Measurements from ENCODE around the gene RNF152. TPM values are rescaled to one million over a fixed set of nuclear protein-coding genes. Genes with fewer than 3 reads are reported as not detected.

The RNF152 gene
- total and polyA plus RNA-seq, 2 experiments from 2014 or later, result 1.1 to 9.4 TPM

DNA sequence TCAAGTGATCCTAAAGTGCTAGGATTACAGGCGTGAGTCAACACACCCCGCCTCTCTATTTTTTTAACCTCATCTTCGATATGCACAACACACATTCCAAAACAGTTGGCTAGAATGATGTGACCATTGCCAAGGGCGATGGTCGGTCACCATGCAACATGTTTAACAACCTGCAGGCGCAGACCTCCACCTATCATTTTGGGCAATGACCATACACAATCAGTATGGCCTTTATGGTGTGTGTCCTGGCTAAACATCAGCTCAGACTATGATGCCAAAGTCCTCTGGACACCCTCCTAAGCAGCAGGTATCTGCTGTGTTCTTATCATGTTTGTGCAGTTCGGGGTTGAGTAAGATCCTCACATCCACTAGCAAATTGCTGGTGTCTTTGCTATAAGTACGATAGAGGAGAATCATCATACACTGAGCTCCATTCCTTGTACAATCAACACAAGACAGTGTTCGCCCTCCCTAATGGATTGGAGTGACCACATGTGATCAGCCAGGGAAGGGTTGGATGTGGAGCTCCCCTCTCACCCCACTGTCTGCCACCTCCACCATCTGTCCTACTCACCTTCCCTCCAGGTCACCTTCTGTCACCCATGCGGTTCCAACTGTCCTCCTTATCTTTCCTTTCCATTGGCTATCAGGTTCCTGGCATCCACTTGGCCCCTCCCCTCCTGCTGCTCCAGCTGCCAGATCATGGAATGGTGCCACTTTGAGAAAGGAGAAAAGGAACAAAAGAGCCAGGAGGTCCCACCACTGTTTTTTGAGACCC lies 7.9 kb upstream of the RNF152 start:
- Histone ChIP-seq H3K9me3 (ENCODE audit: low read depth) (no peaks in the 10 kb centered on the region), H3K27me3 (no peaks in the 10 kb centered on the region), H3K4me1 (ENCODE audit: low read depth) (no peaks in the 10 kb centered on the region), H3K4me3 (no peak overlapping the region), H3K36me3 (no peaks in the 10 kb centered on the region), H3K27ac (no peak overlapping the region)
- TF ChIP-seq CTCF (IDR thresholded peaks at IDR 0.05; ENCODE audit: low read depth, low read length), result no peak
- no peak for DNase-seq (ENCODE audit: low read depth in 1 of 2, low spot score in 1 of 2)

GRCh38 chr18:61898640-61899101 lies 5.9 kb upstream of the RNF152 start:
- Histone ChIP-seq H3K27me3 (no peaks in the 10 kb centered on the region), H3K9me3 (ENCODE audit: low read depth) (no peaks in the 10 kb centered on the region), H3K4me1 (ENCODE audit: low read depth) (no peaks in the 10 kb centered on the region), H3K27ac (no peak overlapping the region), H3K4me3 (no peak overlapping the region), H3K36me3 (no peaks in the 10 kb centered on the region)
- DNase-seq (ENCODE audit: low read depth in 1 of 2, low spot score in 1 of 2), result no peak
- no peak for TF ChIP-seq CTCF (IDR thresholded peaks at IDR 0.05; ENCODE audit: low read depth, low read length)

GRCh38 chr18:61896757-61897156 lies 4.0 kb upstream of the RNF152 start:
- no peak overlapping the region for H3K4me3 ChIP-seq
- H3K4me1 ChIP-seq (ENCODE audit: low read depth), result peaks cover 6% of the 10 kb centered on the region
- H3K36me3 ChIP-seq, result no peaks in the 10 kb centered on the region
- H3K27me3 ChIP-seq, result no peaks in the 10 kb centered on the region
- DNase-seq (ENCODE audit: low read depth in 1 of 2, low spot score in 1 of 2), result peak; percentile 57 to 64
- TF ChIP-seq CTCF (IDR thresholded peaks at IDR 0.05; ENCODE audit: low read depth, low read length), result no peak
- no peak overlapping the region for H3K27ac ChIP-seq
- H3K9me3 ChIP-seq (ENCODE audit: low read depth), result no peaks in the 10 kb centered on the region

- Histone ChIP-seq H3K36me3 (no peaks in the 10 kb centered on the region), H3K27ac (no peak overlapping the region), H3K9me3 (ENCODE audit: low read depth) (no peaks in the 10 kb centered on the region), H3K27me3 (no peaks in the 10 kb centered on the region), H3K4me3 (no peak overlapping the region), H3K4me1 (ENCODE audit: low read depth) (peaks cover 8% of the 10 kb centered on the region)
- DNase-seq (ENCODE audit: low read depth in 1 of 2, low spot score in 1 of 2), result no peak
- TF ChIP-seq CTCF (IDR thresholded peaks at IDR 0.05; ENCODE audit: low read depth, low read length), result no peak
Observed at GRCh38 chr18:61896118-61896517, 3.3 kb upstream of the RNF152 start.

DNA sequence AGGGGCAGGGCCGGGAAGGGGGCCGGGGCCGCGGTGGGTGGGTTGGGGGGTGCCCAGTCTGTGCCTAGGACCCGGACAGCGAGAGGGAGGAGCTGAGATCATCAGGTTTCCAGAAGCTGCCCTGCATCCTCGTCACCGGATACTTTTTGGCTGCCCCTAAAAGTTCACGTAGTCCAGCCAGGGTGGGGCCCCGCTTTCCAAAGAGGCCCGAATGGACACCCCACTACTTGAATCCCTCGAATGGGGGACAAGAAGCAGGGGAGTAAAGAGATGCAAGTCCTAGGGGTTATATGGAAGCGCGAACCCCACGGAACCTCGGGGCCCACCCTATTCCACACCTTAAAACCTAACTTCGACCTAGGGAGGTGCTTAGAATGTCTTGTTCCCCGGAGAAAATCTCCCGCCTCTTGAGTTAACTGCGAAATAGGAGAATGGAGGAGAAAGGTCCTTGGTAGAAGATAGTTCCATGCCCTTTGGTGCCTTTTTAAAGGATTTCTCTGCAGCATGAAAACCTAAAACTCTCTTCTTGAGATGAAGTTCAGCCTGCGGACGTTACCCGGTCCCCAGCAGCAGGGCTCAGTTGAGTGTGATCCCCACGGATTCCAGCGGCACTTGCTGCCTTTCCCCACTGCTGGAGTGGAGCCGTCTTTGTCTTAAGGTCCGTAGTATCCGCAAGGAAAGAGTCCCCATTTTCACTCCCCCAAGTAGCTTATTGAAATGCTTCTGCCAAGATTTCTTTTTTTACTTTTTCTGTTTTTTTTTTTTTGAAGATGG lies 2.1 kb upstream of the RNF152 start:
- TF ChIP-seq CTCF (IDR thresholded peaks at IDR 0.05; ENCODE audit: low read depth, low read length), result no peak
- DNase-seq (ENCODE audit: low read depth in 1 of 2, low spot score in 1 of 2), result peak in 1 of 2 donors; percentile 8
- Histone ChIP-seq H3K36me3 (no peaks in the 10 kb centered on the region), H3K4me3 (peak overlapping the region; percentile 98), H3K4me1 (ENCODE audit: low read depth) (peaks cover 8% of the 10 kb centered on the region), H3K27me3 (no peaks in the 10 kb centered on the region), H3K9me3 (ENCODE audit: low read depth) (no peaks in the 10 kb centered on the region), H3K27ac (no peak overlapping the region)
